Gastrocnemius medialis (tissue), 4 donors: ENCODE results near the gene LBHD2.

Experiments used
- POLR2A ChIP-seq, 2 donors: fragments of 450-650 bp; IDR thresholded peaks; one replicate each; pipeline ENCODE4 v1.6.1; 2017; ENCODE audit warnings: antibody characterized with exemption in 2 of 2, mild to moderate bottlenecking in 2 of 2, moderate library complexity in 2 of 2
- TF ChIP-seq, protein P1 (sequence below), 5 experiments: fragments of 450-650 bp in 3 of 5; fragments of 200-600 bp in 2 of 5; sonication (generic) in 2 of 5; IDR thresholded peaks in 4 of 5; conservative IDR thresholded peaks in 1 of 5; 1 replicate in 4 of 5; 2 replicates in 1 of 5; pipeline ENCODE4 v1.5.1; 2016 to 2019; ENCODE audit warnings: antibody characterized with exemption in 5 of 5, mild to moderate bottlenecking in 3 of 5, moderate library complexity in 3 of 5

DNA sequence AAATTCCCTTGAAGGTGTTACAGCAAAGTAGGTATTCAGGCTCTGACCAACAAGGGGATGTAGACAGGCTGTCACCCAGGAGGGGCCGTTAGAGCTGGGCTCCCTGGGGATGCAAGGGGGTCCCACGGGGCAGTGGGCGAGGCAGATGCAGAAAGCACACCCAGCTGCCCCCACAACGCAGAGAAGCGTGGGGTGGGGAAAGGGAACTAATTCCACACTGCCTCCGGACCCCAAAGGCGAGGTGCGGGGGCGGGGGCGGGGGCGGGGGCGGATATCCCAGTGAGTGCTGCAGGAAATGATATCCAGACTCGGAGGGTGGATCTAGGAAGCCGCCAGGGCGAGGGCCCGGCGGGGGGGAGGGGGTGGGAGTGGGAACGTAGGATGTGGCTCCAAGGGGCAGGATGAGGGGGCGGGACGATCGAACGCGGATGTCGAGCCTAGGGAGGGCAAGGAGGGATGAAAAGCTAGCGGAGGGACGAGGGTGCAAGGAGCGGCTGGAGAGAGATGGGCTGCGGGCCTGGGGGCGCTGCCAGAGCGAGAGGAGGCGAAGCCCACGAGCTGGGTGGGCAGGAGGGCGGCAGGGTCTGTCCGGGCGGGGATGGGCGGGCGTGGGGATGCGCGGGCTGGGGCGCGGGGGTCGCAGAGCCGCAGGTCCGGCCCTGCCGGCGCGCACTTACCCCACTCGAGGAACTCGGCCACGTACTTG lies 27.5 kb upstream of the LBHD2 start:
- no peak for TF ChIP-seq POLR2A (IDR thresholded peaks at IDR 0.05)
- TF ChIP-seq, protein P1, sequence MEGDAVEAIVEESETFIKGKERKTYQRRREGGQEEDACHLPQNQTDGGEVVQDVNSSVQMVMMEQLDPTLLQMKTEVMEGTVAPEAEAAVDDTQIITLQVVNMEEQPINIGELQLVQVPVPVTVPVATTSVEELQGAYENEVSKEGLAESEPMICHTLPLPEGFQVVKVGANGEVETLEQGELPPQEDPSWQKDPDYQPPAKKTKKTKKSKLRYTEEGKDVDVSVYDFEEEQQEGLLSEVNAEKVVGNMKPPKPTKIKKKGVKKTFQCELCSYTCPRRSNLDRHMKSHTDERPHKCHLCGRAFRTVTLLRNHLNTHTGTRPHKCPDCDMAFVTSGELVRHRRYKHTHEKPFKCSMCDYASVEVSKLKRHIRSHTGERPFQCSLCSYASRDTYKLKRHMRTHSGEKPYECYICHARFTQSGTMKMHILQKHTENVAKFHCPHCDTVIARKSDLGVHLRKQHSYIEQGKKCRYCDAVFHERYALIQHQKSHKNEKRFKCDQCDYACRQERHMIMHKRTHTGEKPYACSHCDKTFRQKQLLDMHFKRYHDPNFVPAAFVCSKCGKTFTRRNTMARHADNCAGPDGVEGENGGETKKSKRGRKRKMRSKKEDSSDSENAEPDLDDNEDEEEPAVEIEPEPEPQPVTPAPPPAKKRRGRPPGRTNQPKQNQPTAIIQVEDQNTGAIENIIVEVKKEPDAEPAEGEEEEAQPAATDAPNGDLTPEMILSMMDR (IDR thresholded peaks at IDR 0.05 in 4 of 5, conservative IDR thresholded peaks at IDR 0.05 in 1 of 5), result no peak
